ENCODE measurements around the gene CFAP157. TPM values are rescaled to one million over a fixed set of nuclear protein-coding genes. Genes with fewer than 3 reads are reported as not detected.

The CFAP157 gene
- total RNA-seq, 2 experiments from 2014 or later: 0.11 TPM; not detected in 1

DNA sequence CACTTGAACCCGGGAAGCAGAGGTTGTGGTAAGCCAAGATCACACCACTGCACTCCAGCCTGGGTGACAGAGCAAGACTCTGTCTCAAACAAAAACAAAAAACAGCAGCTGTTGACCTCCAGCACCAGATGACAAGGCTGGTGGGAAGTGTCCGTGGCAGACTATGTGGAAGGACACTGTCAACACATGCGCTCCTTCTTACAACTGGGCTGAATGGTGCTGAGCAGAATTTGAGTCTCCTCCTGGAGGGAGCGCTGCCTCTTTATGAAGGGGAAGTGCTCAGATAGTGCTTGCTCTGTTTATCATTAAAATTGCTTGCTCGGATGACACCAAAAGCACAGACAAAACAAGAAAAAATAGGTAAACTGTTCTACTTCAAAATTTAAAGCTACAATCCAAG is 9.2 kb upstream of the CFAP157 start:
- Mint-ChIP-seq H3K9me3 (no peaks in the 10 kb centered on the region), H3K4me3 (no peak overlapping the region), H3K4me1 (ENCODE audit: low read depth) (peaks cover 12% of the 10 kb centered on the region)

DNA sequence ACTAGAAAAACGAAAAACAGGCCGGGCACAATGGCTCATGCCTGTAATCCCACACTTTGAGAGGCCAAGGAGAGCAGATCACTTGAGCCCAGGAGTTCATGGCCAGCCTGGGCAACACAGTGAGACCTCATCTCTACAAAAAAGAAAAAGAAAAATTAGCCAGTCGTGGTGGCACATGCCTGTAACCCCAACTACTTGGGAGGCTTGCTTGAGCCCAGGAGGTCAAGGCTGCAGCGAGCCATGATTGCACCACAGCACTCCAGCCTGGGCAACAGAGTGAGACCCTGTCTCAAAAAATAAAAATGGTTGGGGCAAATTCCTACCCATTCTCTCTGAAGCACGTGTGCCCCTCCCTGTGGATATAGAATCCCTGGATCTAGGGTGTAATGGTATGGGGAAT is 8.4 kb upstream of the CFAP157 start:
- TF ChIP-seq, protein P1, sequence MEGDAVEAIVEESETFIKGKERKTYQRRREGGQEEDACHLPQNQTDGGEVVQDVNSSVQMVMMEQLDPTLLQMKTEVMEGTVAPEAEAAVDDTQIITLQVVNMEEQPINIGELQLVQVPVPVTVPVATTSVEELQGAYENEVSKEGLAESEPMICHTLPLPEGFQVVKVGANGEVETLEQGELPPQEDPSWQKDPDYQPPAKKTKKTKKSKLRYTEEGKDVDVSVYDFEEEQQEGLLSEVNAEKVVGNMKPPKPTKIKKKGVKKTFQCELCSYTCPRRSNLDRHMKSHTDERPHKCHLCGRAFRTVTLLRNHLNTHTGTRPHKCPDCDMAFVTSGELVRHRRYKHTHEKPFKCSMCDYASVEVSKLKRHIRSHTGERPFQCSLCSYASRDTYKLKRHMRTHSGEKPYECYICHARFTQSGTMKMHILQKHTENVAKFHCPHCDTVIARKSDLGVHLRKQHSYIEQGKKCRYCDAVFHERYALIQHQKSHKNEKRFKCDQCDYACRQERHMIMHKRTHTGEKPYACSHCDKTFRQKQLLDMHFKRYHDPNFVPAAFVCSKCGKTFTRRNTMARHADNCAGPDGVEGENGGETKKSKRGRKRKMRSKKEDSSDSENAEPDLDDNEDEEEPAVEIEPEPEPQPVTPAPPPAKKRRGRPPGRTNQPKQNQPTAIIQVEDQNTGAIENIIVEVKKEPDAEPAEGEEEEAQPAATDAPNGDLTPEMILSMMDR (IDR thresholded peaks at IDR 0.05): no peak
- H3K27ac Mint-ChIP-seq: no peak overlapping the region
- no peaks in the 10 kb centered on the region for H3K36me3 Mint-ChIP-seq (ENCODE audit: low read depth)
- CTCF ChIA-PET: no interaction called here
- intact Hi-C loops (cut with micrococcal nuclease): no loop called here
- ATAC-seq (no peak), DNase-seq (no peak)
- POLR2A ChIA-PET: interaction anchor here (0.5 kb wide), 1 partner anchor 189 kb away, joined by 3 read pairs; no protein-coding TSS in a partner anchor
- no peak overlapping the region for H3K4me3 Mint-ChIP-seq
- H3K4me1 Mint-ChIP-seq (ENCODE audit: low read depth): peaks cover 12% of the 10 kb centered on the region
- no peaks in the 10 kb centered on the region for H3K27me3 Mint-ChIP-seq
- H3K9me3 Mint-ChIP-seq: no peaks in the 10 kb centered on the region

More for the DNA sequence above, 9.2 kb upstream of the CFAP157 start:
- TF ChIP-seq, protein P1 (IDR thresholded peaks at IDR 0.05): no peak
- DNase-seq: no peak
- POLR2A ChIA-PET: interaction anchor here (0.5 kb wide), 1 partner anchor 189 kb away, joined by 3 read pairs; no protein-coding TSS in a partner anchor
- intact Hi-C loops (cut with micrococcal nuclease): no loop called here
- Mint-ChIP-seq H3K36me3 (ENCODE audit: low read depth) (no peaks in the 10 kb centered on the region), H3K27ac (no peak overlapping the region), H3K27me3 (no peaks in the 10 kb centered on the region)
- CTCF ChIA-PET: no interaction called here
- no peak for ATAC-seq

DNA sequence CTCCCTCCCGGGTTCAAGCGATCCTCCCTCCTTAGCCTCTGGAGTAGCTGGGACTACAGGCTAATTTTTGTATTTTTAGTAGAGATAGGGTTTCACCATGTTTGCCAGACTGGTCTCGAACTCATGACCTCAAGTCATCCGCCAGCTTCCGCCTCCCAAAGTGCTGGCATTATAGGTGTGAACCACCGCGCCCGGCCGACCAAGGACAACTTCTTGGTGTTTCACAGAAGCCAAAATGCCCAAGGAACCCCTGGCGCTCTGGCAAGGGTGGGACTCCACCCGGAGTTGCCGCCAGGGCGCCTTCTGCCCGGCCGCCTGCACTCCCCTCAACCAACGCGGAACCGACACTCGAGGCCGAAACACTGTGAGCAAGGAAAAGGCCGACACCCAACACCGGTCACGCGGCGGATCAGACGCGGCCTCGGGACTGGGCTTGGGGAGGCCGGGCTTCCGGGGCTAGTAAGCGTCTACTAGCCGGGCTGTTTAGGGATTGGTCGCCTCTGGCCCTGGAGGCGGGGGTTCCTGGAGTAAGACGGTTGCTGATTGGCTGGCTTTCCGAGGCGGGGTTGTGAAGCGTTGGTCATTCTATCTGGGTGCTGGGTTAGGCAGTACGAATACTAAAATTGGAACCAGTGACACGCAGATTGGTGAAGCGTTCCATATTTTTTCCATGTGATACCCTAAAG is 7.7 kb upstream of the CFAP157 start:
- no peaks in the 10 kb centered on the region for H3K9me3 Mint-ChIP-seq
- peaks cover 12% of the 10 kb centered on the region for H3K4me1 Mint-ChIP-seq (ENCODE audit: low read depth)
- TF ChIP-seq, protein P1 (IDR thresholded peaks at IDR 0.05): no peak
- H3K4me3 Mint-ChIP-seq: peak overlapping the region; percentile 73
- POLR2A ChIA-PET: no interaction called here
- intact Hi-C loops (cut with micrococcal nuclease): no loop called here
- CTCF ChIA-PET: interaction anchor here (1.0 kb wide), 1 partner anchor 11 kb away, joined by 3 read pairs; no protein-coding TSS in a partner anchor
- peak overlapping the region; percentile 75 for H3K27ac Mint-ChIP-seq
- H3K27me3 Mint-ChIP-seq: no peaks in the 10 kb centered on the region
- peak; percentile 100 for ATAC-seq
- no peaks in the 10 kb centered on the region for H3K36me3 Mint-ChIP-seq (ENCODE audit: low read depth)
- DNase-seq: peak; percentile 94

DNA sequence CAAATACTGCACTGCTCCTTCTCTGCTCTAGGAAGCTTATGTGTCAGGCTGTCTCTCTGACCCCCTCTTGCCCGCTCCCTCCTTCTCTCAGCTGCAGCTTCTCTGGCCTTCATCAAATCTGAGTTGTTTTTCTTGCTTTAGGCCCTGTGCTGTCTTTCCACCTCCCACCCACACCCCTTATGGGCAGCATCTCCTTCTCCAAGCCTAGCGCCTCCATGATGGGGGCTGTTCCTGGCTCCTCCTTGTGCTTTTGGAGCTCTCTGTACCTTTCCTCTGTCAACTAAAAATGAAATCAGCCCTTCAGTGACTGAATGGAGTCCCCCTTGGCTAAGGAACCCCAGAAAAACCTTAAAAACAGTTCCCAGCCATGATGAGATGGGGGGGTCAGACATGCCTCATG is 6.6 kb upstream of the CFAP157 start:
- intact Hi-C loops (cut with micrococcal nuclease): no loop called here
- Mint-ChIP-seq H3K27me3 (no peaks in the 10 kb centered on the region), H3K9me3 (no peaks in the 10 kb centered on the region), H3K4me1 (ENCODE audit: low read depth) (peaks cover 12% of the 10 kb centered on the region), H3K36me3 (ENCODE audit: low read depth) (no peaks in the 10 kb centered on the region), H3K27ac (no peak overlapping the region), H3K4me3 (no peak overlapping the region)
- TF ChIP-seq, protein P1 (IDR thresholded peaks at IDR 0.05): no peak
- CTCF ChIA-PET: interaction anchor here (1.0 to 2.0 kb wide), 2 partner anchors 10 to 35 kb away, joined by 3 to 7 read pairs; partner anchors contain the start of gene TOR2A
- POLR2A ChIA-PET: interaction anchor here (1.0 kb wide), 1 partner anchor 16 kb away, joined by 6 read pairs; the partner anchor contains the start of genes PTRH1 and TTC16
- no peak for ATAC-seq
- no peak for DNase-seq

DNA sequence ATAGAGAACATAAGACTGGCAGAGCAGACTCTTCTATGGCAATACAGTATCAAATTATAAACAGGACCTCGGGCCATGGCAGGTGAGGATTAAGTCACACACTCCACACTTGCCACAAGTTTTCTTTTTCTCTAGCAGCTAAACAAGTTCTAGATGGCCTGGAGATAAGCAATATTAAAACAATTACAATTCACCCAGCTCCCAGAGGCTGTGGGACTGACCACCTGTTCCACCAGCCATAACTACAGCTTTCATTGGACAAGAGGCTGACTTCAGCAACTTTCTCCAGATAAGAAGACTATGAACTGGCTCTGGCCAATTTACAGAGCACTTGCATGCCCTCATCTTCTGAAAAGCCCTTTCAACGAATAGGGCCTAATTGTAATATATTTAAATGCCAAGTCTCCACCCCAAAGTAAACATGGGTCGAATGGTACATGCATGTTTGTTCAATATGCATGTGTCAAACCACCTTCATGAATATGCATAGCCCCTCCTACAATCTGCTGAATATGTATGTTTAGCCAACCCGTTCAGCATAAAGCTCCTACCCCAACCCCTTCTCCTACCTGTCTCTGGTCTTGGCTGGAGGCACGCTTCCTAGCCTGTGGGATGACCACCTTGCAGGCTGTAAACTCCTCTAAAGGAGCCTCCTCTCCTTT is 6.1 kb upstream of the CFAP157 start:
- H3K9me3 Mint-ChIP-seq: no peaks in the 10 kb centered on the region
- DNase-seq: no peak
- H3K27ac Mint-ChIP-seq: no peak overlapping the region
- CTCF ChIA-PET: interaction anchor here (2.0 kb wide), 1 partner anchor 34 kb away, joined by 7 read pairs; the partner anchor contains the start of gene TOR2A
- TF ChIP-seq, protein P1 (IDR thresholded peaks at IDR 0.05): no peak
- no peaks in the 10 kb centered on the region for H3K36me3 Mint-ChIP-seq (ENCODE audit: low read depth)
- ATAC-seq: no peak
- H3K4me1 Mint-ChIP-seq (ENCODE audit: low read depth): peaks cover 12% of the 10 kb centered on the region
- H3K4me3 Mint-ChIP-seq: no peak overlapping the region
- intact Hi-C loops (cut with micrococcal nuclease): no loop called here
- no peaks in the 10 kb centered on the region for H3K27me3 Mint-ChIP-seq
- POLR2A ChIA-PET: interaction anchor here (0.6 to 1.0 kb wide), 2 partner anchors 15 to 254 kb away, joined by 3 to 6 read pairs; partner anchors contain the start of genes PTRH1 and TTC16
